SK-N-MC (cell line): Measurements from ENCODE around the gene CT47B1.

Experiments used
- EZH2 ChIP-seq: fragments of 200-600 bp; sonication (generic); IDR thresholded peaks from one replicate; pipeline ENCODE4 v1.6.1; 2017; ENCODE audit warnings: antibody characterized with exemption
- POLR2AphosphoS5 ChIP-seq: IDR thresholded peaks from 2 replicates; pipeline ENCODE4 v1.6.1; 2012; ENCODE audit warnings: mild to moderate bottlenecking, low read depth, low read length, borderline replicate concordance

DNA sequence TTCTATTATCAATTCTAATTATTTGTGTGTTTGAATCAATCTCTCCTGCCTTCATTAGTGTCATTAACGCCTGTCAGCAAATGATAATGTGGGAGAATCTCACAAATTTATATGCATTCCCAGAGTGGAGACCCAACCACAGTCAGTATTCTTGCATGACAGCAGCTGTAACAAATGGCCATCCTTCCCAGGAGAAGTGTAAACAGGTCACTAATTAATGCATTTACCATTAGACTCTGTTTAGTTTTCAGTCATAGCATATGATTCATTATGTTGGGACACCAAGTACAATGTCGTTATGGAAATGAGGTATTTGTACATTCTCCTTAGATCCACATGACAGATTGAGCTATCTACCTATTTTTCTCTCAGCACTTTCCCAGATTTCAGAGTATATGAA is 50.5 kb downstream of the CT47B1 start:
- TF ChIP-seq POLR2AphosphoS5 (no peak), EZH2 (no peak)
